ENCODE measurements around the gene ATP8B1. TPM values are rescaled to one million over a fixed set of nuclear protein-coding genes. Genes with fewer than 3 reads are reported as not detected.

Gene ATP8B1
- total and polyA plus RNA-seq, 2 of the 8 experiments (the other 6 are each of a cell fraction or from before 2014, with no cell fraction given): 1.1 to 4.6 TPM

DNA sequence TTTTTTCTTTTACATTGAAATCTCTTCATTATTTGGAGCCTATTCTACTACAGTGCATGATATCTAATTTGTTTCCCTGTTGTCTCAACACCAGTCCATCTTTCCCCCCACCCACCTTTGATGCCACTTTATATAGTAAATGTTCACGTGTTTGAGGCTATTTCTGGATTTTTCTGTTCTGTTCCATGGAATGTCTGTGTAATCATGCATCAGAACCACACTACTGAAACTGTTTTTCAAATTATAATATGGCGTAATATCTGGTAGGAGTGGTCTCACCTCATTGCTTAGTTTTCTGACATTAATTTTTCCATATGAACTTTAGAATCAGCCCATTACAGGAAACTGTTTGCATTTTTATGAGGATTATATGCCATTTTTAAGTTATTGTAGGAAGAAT, 162.4 kb downstream of the ATP8B1 start (continued):
- TF ChIP-seq, protein P1, sequence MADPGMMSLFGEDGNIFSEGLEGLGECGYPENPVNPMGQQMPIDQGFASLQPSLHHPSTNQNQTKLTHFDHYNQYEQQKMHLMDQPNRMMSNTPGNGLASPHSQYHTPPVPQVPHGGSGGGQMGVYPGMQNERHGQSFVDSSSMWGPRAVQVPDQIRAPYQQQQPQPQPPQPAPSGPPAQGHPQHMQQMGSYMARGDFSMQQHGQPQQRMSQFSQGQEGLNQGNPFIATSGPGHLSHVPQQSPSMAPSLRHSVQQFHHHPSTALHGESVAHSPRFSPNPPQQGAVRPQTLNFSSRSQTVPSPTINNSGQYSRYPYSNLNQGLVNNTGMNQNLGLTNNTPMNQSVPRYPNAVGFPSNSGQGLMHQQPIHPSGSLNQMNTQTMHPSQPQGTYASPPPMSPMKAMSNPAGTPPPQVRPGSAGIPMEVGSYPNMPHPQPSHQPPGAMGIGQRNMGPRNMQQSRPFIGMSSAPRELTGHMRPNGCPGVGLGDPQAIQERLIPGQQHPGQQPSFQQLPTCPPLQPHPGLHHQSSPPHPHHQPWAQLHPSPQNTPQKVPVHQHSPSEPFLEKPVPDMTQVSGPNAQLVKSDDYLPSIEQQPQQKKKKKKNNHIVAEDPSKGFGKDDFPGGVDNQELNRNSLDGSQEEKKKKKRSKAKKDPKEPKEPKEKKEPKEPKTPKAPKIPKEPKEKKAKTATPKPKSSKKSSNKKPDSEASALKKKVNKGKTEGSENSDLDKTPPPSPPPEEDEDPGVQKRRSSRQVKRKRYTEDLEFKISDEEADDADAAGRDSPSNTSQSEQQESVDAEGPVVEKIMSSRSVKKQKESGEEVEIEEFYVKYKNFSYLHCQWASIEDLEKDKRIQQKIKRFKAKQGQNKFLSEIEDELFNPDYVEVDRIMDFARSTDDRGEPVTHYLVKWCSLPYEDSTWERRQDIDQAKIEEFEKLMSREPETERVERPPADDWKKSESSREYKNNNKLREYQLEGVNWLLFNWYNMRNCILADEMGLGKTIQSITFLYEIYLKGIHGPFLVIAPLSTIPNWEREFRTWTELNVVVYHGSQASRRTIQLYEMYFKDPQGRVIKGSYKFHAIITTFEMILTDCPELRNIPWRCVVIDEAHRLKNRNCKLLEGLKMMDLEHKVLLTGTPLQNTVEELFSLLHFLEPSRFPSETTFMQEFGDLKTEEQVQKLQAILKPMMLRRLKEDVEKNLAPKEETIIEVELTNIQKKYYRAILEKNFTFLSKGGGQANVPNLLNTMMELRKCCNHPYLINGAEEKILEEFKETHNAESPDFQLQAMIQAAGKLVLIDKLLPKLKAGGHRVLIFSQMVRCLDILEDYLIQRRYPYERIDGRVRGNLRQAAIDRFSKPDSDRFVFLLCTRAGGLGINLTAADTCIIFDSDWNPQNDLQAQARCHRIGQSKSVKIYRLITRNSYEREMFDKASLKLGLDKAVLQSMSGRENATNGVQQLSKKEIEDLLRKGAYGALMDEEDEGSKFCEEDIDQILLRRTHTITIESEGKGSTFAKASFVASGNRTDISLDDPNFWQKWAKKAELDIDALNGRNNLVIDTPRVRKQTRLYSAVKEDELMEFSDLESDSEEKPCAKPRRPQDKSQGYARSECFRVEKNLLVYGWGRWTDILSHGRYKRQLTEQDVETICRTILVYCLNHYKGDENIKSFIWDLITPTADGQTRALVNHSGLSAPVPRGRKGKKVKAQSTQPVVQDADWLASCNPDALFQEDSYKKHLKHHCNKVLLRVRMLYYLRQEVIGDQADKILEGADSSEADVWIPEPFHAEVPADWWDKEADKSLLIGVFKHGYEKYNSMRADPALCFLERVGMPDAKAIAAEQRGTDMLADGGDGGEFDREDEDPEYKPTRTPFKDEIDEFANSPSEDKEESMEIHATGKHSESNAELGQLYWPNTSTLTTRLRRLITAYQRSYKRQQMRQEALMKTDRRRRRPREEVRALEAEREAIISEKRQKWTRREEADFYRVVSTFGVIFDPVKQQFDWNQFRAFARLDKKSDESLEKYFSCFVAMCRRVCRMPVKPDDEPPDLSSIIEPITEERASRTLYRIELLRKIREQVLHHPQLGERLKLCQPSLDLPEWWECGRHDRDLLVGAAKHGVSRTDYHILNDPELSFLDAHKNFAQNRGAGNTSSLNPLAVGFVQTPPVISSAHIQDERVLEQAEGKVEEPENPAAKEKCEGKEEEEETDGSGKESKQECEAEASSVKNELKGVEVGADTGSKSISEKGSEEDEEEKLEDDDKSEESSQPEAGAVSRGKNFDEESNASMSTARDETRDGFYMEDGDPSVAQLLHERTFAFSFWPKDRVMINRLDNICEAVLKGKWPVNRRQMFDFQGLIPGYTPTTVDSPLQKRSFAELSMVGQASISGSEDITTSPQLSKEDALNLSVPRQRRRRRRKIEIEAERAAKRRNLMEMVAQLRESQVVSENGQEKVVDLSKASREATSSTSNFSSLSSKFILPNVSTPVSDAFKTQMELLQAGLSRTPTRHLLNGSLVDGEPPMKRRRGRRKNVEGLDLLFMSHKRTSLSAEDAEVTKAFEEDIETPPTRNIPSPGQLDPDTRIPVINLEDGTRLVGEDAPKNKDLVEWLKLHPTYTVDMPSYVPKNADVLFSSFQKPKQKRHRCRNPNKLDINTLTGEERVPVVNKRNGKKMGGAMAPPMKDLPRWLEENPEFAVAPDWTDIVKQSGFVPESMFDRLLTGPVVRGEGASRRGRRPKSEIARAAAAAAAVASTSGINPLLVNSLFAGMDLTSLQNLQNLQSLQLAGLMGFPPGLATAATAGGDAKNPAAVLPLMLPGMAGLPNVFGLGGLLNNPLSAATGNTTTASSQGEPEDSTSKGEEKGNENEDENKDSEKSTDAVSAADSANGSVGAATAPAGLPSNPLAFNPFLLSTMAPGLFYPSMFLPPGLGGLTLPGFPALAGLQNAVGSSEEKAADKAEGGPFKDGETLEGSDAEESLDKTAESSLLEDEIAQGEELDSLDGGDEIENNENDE (IDR thresholded peaks at IDR 0.05; ENCODE audit: insufficient replicate concordance, low read length): no peak
- TF ChIP-seq EZH2 (IDR thresholded peaks at IDR 0.05; ENCODE audit: low read depth, low read length, severe bottlenecking): no peak

Data from H1 (cell line).